ENCODE data around the gene TLE2. TPM values are rescaled to one million over a fixed set of nuclear protein-coding genes. Genes with fewer than 3 reads are reported as not detected.
A peak's percentile ranks its signal among the peaks of the same experiment; 100 is the strongest.

TLE2 gene
- total RNA-seq, 1 experiment from 2014 or later = 35.6 TPM

DNA sequence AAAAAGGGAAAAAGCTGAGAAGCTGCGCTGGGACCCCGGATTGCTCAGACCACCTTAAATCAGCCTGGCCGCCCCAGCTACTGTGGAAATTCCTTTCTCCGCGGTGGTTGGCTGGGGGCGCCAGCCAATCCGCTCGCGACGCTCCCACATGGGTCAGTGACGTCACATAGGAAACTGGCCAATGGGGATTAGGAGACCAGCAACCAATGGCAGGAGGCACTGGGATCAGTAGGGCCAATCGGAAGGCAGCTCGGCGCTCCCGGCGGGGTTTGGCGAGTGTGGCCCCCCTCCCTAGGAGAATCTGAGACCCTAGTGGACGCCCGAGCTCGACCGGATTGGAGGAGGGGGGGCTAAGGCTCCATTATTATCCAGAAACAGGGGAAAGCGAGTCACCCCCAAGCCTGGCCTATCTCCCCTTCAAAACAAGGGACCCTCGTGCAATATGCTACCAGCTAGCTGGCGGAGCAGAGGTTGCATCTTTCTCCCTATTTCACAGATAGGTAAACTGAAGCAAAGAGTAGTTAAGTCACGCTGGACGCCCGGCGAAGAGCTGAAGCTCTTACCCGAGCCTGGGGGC lies 6.5 kb upstream of the TLE2 start:
- H3K9me2 ChIP-seq (ENCODE audit: insufficient read depth) = no peaks in the 10 kb centered on the region
- ATAC-seq (peak; percentile 82), DNase-seq (ENCODE audit: low read depth, low spot score) (peak; percentile 99)
- no peak for TF ChIP-seq CEBPB (IDR thresholded peaks at IDR 0.05; ENCODE audit: low read depth)
- no peak for TF ChIP-seq ELF1 (IDR thresholded peaks at IDR 0.05; ENCODE audit: borderline replicate concordance, low read depth)
- TF ChIP-seq POLR2AphosphoS5 (IDR thresholded peaks at IDR 0.05; ENCODE audit: low read depth, low read length) = peak; percentile 81
- no peak for TF ChIP-seq ZNF274 (IDR thresholded peaks at IDR 0.05; ENCODE audit: low read depth, low read length)
- TF ChIP-seq, protein P1, sequence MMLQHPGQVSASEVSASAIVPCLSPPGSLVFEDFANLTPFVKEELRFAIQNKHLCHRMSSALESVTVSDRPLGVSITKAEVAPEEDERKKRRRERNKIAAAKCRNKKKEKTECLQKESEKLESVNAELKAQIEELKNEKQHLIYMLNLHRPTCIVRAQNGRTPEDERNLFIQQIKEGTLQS (IDR thresholded peaks at IDR 0.05) = no peak
- TF ChIP-seq EZH2phosphoT487 (IDR thresholded peaks at IDR 0.05; ENCODE audit: borderline replicate concordance) = no peak
- TF ChIP-seq ZFX (IDR thresholded peaks at IDR 0.05) = no peak
- TF ChIP-seq FOSL1 (IDR thresholded peaks at IDR 0.05; ENCODE audit: low read depth) = no peak
- TF ChIP-seq, protein P2, sequence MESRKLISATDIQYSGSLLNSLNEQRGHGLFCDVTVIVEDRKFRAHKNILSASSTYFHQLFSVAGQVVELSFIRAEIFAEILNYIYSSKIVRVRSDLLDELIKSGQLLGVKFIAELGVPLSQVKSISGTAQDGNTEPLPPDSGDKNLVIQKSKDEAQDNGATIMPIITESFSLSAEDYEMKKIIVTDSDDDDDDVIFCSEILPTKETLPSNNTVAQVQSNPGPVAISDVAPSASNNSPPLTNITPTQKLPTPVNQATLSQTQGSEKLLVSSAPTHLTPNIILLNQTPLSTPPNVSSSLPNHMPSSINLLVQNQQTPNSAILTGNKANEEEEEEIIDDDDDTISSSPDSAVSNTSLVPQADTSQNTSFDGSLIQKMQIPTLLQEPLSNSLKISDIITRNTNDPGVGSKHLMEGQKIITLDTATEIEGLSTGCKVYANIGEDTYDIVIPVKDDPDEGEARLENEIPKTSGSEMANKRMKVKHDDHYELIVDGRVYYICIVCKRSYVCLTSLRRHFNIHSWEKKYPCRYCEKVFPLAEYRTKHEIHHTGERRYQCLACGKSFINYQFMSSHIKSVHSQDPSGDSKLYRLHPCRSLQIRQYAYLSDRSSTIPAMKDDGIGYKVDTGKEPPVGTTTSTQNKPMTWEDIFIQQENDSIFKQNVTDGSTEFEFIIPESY (IDR thresholded peaks at IDR 0.05; ENCODE audit: extremely low read depth, insufficient replicate concordance, low read length) = no peak
- TF ChIP-seq SIN3A (IDR thresholded peaks at IDR 0.05; ENCODE audit: low read depth) = no peak
- TF ChIP-seq POLR2A (IDR thresholded peaks at IDR 0.05; ENCODE audit: borderline replicate concordance, extremely low read depth, insufficient read depth, insufficient read length) = peak; percentile 28
- TF ChIP-seq YY1 (IDR thresholded peaks at IDR 0.05; ENCODE audit: extremely low read depth, insufficient replicate concordance, low read depth, low read length) = no peak
- no peak for TF ChIP-seq JUND (IDR thresholded peaks at IDR 0.05)
- TF ChIP-seq, protein P3, sequence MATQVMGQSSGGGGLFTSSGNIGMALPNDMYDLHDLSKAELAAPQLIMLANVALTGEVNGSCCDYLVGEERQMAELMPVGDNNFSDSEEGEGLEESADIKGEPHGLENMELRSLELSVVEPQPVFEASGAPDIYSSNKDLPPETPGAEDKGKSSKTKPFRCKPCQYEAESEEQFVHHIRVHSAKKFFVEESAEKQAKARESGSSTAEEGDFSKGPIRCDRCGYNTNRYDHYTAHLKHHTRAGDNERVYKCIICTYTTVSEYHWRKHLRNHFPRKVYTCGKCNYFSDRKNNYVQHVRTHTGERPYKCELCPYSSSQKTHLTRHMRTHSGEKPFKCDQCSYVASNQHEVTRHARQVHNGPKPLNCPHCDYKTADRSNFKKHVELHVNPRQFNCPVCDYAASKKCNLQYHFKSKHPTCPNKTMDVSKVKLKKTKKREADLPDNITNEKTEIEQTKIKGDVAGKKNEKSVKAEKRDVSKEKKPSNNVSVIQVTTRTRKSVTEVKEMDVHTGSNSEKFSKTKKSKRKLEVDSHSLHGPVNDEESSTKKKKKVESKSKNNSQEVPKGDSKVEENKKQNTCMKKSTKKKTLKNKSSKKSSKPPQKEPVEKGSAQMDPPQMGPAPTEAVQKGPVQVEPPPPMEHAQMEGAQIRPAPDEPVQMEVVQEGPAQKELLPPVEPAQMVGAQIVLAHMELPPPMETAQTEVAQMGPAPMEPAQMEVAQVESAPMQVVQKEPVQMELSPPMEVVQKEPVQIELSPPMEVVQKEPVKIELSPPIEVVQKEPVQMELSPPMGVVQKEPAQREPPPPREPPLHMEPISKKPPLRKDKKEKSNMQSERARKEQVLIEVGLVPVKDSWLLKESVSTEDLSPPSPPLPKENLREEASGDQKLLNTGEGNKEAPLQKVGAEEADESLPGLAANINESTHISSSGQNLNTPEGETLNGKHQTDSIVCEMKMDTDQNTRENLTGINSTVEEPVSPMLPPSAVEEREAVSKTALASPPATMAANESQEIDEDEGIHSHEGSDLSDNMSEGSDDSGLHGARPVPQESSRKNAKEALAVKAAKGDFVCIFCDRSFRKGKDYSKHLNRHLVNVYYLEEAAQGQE (IDR thresholded peaks at IDR 0.05; ENCODE audit: low read depth) = no peak
- no peak for TF ChIP-seq EGR1 (IDR thresholded peaks at IDR 0.05; ENCODE audit: low read depth)
- peak; percentile 96 for TF ChIP-seq SP1 (IDR thresholded peaks at IDR 0.05; ENCODE audit: low read depth)
- TF ChIP-seq, protein P4, sequence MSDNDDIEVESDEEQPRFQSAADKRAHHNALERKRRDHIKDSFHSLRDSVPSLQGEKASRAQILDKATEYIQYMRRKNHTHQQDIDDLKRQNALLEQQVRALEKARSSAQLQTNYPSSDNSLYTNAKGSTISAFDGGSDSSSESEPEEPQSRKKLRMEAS (IDR thresholded peaks at IDR 0.05) = no peak
- no peak for TF ChIP-seq SRF (IDR thresholded peaks at IDR 0.05; ENCODE audit: low read depth)
- no peaks in the 10 kb centered on the region for H4K20me1 ChIP-seq (ENCODE audit: insufficient read depth)
- BruUV-seq (replicated peaks) = no TSS peak
- RAD21 ChIA-PET (ENCODE audit: low non-redundant PET in 1 of 2, low total read pairs in 2 of 2, uncharacterized antibody in 2 of 2, unreplicated experiment in 2 of 2) = interaction anchor here (0.6 to 1.4 kb wide), 5 partner anchors 20 to 85 kb away, joined by 3 to 4 read pairs (median 4); no protein-coding TSS in a partner anchor
- H3K27me3 ChIP-seq (ENCODE audit: insufficient read depth, low read length) = no peaks in the 10 kb centered on the region; the same call in 1 of the 2 replicates
- POLR2A ChIA-PET = interaction anchor here (0.6 to 1.6 kb wide), 9 partner anchors 17 to 249 kb away, joined by 3 to 8 read pairs (median 3); no protein-coding TSS in a partner anchor
- H3K27ac ChIP-seq (ENCODE audit: low read depth, low read length) = peak overlapping the region; percentile 94
- H3K9me3 ChIP-seq (ENCODE audit: control insufficient read depth in 1 of 2, insufficient read depth in 1 of 2, low read depth in 1 of 2, low read length in 2 of 2) = no peaks in the 10 kb centered on the region
- peak overlapping the region; percentile 98 for H2AFZ ChIP-seq (ENCODE audit: low read depth, low read length, poor library complexity, severe bottlenecking)
- no peaks in the 10 kb centered on the region for H3K36me3 ChIP-seq (ENCODE audit: control insufficient read depth in 1 of 2, insufficient read depth in 2 of 2, low read length in 2 of 2)
- CTCF ChIA-PET = interaction anchor here (0.6 to 2.0 kb wide), 12 partner anchors 10 to 952 kb away, joined by 3 to 20 read pairs (median 5); no protein-coding TSS in a partner anchor
- peaks cover 34 to 61% of the 10 kb centered on the region in 2 experiments for H3K4me1 ChIP-seq (ENCODE audit: control insufficient read depth in 1 of 2, insufficient read depth in 2 of 2, low read length in 2 of 2)
- H3K79me2 ChIP-seq (ENCODE audit: insufficient read depth, low read length) = no peaks in the 10 kb centered on the region
- H3K9ac ChIP-seq (ENCODE audit: low read length) = peak overlapping the region; percentile 75
- intact Hi-C loops (cut with micrococcal nuclease) = no loop called here
- H3K4me3 ChIP-seq (replicated peaks in 1 of 2; ENCODE audit: low read depth in 1 of 2, low read length in 2 of 2) = peak overlapping the region; percentile 53 to 70
- peak overlapping the region; percentile 98 for H3K4me2 ChIP-seq (ENCODE audit: low read length)

Data from HCT116 (cell line).